HuH-7 (cell line): ENCODE results near the gene ALDH8A1.

ENCODE experiments used
- DNase-seq: peaks from one replicate; pipeline ENCODE4 v3.0.0; 2011; ENCODE audit warnings: low spot score

The ALDH8A1 gene

GRCh38 chr6:134949927-134950326, at the start of gene ALDH8A1:
TSS of gene ALDH8A1 (minus strand) at chr6:134950101. CDS start at chr6:134950053, 48 bp downstream.
- DNase-seq = no peak

- DNase-seq = no peak
These were observed 49.2 kb upstream of the ALDH8A1 start for GRCh38 chr6:134999107-134999506.

GRCh38 chr6:134997133-134997995, 47.5 kb upstream of the ALDH8A1 start:
- DNase-seq = no peak

GRCh38 chr6:134995536-134995935, 45.6 kb upstream of the ALDH8A1 start:
- no peak for DNase-seq

GRCh38 chr6:134994431-134994830, 44.5 kb upstream of the ALDH8A1 start:
- DNase-seq = no peak

- no peak for DNase-seq
These were observed 42.3 kb upstream of the ALDH8A1 start for GRCh38 chr6:134992155-134992554.

GRCh38 chr6:134990262-134990661, 40.4 kb upstream of the ALDH8A1 start:
- no peak for DNase-seq

GRCh38 chr6:134984821-134985220, 34.9 kb upstream of the ALDH8A1 start:
- no peak for DNase-seq

GRCh38 chr6:134983823-134984222, 33.9 kb upstream of the ALDH8A1 start:
- DNase-seq = no peak

GRCh38 chr6:134982161-134982560, 32.3 kb upstream of the ALDH8A1 start:
- no peak for DNase-seq

GRCh38 chr6:134980846-134981245, 30.9 kb upstream of the ALDH8A1 start:
- DNase-seq = no peak

- no peak for DNase-seq
These were observed 29.2 kb upstream of the ALDH8A1 start for GRCh38 chr6:134979142-134979541.

GRCh38 chr6:134974370-134974769, 24.5 kb upstream of the ALDH8A1 start:
- DNase-seq = no peak

GRCh38 chr6:134967711-134968110, 17.8 kb upstream of the ALDH8A1 start:
- no peak for DNase-seq

- DNase-seq = no peak
These were observed 14.7 kb upstream of the ALDH8A1 start for GRCh38 chr6:134964451-134965203.

- no peak for DNase-seq
These were observed 12.5 kb upstream of the ALDH8A1 start for GRCh38 chr6:134962421-134962820.

GRCh38 chr6:134961366-134961765, 11.5 kb upstream of the ALDH8A1 start:
- DNase-seq = no peak

- DNase-seq = no peak
These were observed 9.7 kb upstream of the ALDH8A1 start for GRCh38 chr6:134959603-134960002.

- no peak for DNase-seq
These were observed 6.8 kb upstream of the ALDH8A1 start for GRCh38 chr6:134956676-134957075.

GRCh38 chr6:134956032-134956431, 6.1 kb upstream of the ALDH8A1 start:
- no peak for DNase-seq

GRCh38 chr6:134954272-134955000, 4.5 kb upstream of the ALDH8A1 start:
- DNase-seq = no peak

GRCh38 chr6:134951494-134952263, 1.8 kb upstream of the ALDH8A1 start:
- no peak for DNase-seq
